ENCODE data around the gene ELF2.

DNA sequence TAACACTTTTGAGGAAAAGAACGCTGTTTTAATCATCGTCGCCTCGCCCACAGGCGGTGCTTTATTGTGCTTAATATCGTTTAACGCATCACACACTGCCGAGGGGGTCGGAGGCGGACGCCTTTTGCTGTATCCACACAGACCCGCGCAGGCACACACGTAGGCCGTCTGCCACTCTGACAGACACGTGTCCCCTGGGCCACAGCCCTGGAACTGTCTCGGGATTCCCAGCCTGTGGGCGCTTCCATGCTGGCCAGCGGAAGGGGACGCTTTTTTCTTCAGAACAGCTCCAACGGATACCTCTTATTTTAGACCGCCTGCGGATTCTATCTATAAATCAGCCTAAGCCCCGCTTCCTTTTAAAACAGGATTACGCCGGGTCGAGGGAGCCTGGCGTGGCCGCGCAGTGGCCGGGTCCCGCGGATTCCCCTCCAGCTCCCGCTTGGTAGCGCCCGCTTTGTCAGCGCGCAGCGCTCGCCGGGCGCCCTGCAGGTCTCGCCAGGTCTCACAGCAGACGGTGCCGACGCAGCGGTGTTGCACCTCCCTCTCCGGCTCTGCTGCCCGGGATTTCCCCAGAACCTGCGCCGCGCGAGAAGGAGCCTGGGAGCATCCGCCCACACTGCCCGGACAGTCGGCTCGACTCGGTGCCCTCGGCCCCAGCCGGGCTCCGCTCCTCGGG, 161.6 kb downstream of the ELF2 start, which contains the start of gene NOCT:
- TF ChIP-seq EP300 (conservative IDR thresholded peaks at IDR 0.05; ENCODE audit: poor library complexity, severe bottlenecking) (peak; percentile 74), POLR2AphosphoS5 (IDR thresholded peaks at IDR 0.05) (peak; percentile 96), TAF1 (IDR thresholded peaks at IDR 0.05; ENCODE audit: low read depth) (peak; percentile 97), EZH2 (IDR thresholded peaks at IDR 0.05; ENCODE audit: borderline replicate concordance, insufficient read depth, low read length, poor library complexity, severe bottlenecking) (no peak), RAD21 (conservative IDR thresholded peaks at IDR 0.05) (peak; percentile 12)
- TF ChIP-seq, protein P1, sequence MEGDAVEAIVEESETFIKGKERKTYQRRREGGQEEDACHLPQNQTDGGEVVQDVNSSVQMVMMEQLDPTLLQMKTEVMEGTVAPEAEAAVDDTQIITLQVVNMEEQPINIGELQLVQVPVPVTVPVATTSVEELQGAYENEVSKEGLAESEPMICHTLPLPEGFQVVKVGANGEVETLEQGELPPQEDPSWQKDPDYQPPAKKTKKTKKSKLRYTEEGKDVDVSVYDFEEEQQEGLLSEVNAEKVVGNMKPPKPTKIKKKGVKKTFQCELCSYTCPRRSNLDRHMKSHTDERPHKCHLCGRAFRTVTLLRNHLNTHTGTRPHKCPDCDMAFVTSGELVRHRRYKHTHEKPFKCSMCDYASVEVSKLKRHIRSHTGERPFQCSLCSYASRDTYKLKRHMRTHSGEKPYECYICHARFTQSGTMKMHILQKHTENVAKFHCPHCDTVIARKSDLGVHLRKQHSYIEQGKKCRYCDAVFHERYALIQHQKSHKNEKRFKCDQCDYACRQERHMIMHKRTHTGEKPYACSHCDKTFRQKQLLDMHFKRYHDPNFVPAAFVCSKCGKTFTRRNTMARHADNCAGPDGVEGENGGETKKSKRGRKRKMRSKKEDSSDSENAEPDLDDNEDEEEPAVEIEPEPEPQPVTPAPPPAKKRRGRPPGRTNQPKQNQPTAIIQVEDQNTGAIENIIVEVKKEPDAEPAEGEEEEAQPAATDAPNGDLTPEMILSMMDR (IDR thresholded peaks at IDR 0.05; ENCODE audit: poor library complexity, severe bottlenecking) = peak; percentile 58
- TF ChIP-seq, protein P2, sequence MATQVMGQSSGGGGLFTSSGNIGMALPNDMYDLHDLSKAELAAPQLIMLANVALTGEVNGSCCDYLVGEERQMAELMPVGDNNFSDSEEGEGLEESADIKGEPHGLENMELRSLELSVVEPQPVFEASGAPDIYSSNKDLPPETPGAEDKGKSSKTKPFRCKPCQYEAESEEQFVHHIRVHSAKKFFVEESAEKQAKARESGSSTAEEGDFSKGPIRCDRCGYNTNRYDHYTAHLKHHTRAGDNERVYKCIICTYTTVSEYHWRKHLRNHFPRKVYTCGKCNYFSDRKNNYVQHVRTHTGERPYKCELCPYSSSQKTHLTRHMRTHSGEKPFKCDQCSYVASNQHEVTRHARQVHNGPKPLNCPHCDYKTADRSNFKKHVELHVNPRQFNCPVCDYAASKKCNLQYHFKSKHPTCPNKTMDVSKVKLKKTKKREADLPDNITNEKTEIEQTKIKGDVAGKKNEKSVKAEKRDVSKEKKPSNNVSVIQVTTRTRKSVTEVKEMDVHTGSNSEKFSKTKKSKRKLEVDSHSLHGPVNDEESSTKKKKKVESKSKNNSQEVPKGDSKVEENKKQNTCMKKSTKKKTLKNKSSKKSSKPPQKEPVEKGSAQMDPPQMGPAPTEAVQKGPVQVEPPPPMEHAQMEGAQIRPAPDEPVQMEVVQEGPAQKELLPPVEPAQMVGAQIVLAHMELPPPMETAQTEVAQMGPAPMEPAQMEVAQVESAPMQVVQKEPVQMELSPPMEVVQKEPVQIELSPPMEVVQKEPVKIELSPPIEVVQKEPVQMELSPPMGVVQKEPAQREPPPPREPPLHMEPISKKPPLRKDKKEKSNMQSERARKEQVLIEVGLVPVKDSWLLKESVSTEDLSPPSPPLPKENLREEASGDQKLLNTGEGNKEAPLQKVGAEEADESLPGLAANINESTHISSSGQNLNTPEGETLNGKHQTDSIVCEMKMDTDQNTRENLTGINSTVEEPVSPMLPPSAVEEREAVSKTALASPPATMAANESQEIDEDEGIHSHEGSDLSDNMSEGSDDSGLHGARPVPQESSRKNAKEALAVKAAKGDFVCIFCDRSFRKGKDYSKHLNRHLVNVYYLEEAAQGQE (IDR thresholded peaks at IDR 0.05; ENCODE audit: borderline replicate concordance) = peak; percentile 97

All from neural cell (in vitro differentiated cells).